ENCODE results near the gene AMDHD1.

GRCh38 chr12:95970905-95971304 lies 27.8 kb downstream of the AMDHD1 start:
- TF ChIP-seq POLR2A (IDR thresholded peaks at IDR 0.05; ENCODE audit: low read depth, low read length) (no peak), POLR2AphosphoS5 (IDR thresholded peaks at IDR 0.05; ENCODE audit: low read depth, low read length) (no peak)

Data from GM12892 (cell line).